DMS79 (cell line): Measurements from ENCODE around the gene BICRA.

ENCODE experiments used
- DNase-seq: peaks from one replicate; lab custom pipeline; 2025; lab: John Stamatoyannopoulos, UW

BICRA gene

GRCh38 chr19:47750752-47751151 is 141.8 kb downstream of the BICRA start:
- DNase-seq: no peak

GRCh38 chr19:47752440-47753211 is 143.7 kb downstream of the BICRA start:
- no peak for DNase-seq
